ENCODE results near the gene HDLBP.

DNA sequence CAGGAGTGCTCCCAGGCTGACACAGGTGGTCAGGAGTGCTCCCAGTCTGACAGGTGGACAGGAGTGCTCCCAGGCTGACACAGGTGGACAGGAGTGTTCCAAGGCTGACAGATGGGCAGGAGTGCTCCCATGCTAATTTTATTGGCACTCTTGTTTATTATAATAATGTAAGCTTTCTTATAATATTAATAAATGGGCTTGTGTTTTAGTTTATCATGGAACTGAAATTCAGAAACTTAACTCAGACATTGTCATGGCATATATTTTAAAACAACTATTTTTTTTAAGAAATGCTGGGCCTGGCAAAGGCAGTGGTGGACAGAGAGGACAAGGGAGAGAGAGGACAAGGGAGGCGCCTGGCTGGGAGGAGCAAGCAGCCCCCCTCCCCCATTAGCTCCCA lies 108.3 kb downstream of the HDLBP start:
- no peak for TF ChIP-seq POLR2A (IDR thresholded peaks at IDR 0.05)
- TF ChIP-seq, protein P1, sequence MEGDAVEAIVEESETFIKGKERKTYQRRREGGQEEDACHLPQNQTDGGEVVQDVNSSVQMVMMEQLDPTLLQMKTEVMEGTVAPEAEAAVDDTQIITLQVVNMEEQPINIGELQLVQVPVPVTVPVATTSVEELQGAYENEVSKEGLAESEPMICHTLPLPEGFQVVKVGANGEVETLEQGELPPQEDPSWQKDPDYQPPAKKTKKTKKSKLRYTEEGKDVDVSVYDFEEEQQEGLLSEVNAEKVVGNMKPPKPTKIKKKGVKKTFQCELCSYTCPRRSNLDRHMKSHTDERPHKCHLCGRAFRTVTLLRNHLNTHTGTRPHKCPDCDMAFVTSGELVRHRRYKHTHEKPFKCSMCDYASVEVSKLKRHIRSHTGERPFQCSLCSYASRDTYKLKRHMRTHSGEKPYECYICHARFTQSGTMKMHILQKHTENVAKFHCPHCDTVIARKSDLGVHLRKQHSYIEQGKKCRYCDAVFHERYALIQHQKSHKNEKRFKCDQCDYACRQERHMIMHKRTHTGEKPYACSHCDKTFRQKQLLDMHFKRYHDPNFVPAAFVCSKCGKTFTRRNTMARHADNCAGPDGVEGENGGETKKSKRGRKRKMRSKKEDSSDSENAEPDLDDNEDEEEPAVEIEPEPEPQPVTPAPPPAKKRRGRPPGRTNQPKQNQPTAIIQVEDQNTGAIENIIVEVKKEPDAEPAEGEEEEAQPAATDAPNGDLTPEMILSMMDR (IDR thresholded peaks at IDR 0.05), result no peak
